Measurements from ENCODE around the gene UBE3B.

Gene UBE3B

GRCh38 chr12:109451400-109451799 is 26.0 kb upstream of the UBE3B start:
- H3K27me3 ChIP-seq (ENCODE audit: insufficient read depth, low read length, poor library complexity) = no peaks in the 10 kb centered on the region
- no peak overlapping the region for H3K9ac ChIP-seq (ENCODE audit: low read length)
- H3K79me2 ChIP-seq (ENCODE audit: control insufficient read depth, insufficient read depth, low read length) = peaks cover 2% of the 10 kb centered on the region
- H3K4me3 ChIP-seq (ENCODE audit: low read length) = no peak overlapping the region
- H3K18ac ChIP-seq (ENCODE audit: low read length) = no peak overlapping the region
- H2AK5ac ChIP-seq (ENCODE audit: low read length) = no peak overlapping the region
- H3K4me1 ChIP-seq (ENCODE audit: control insufficient read depth, low read depth, low read length) = no peaks in the 10 kb centered on the region
- H4K8ac ChIP-seq (ENCODE audit: low read depth, low read length) = no peak overlapping the region
- H2BK120ac ChIP-seq (ENCODE audit: low read depth, low read length) = no peak overlapping the region
- no peak overlapping the region for H3K27ac ChIP-seq (ENCODE audit: low read depth, low read length)
- no peak overlapping the region for H2BK5ac ChIP-seq (ENCODE audit: low read length)
- no peak for DNase-seq
- H3K23ac ChIP-seq (ENCODE audit: low read length) = no peak overlapping the region
- H3K79me1 ChIP-seq (ENCODE audit: low read length) = no peaks in the 10 kb centered on the region
- H2BK15ac ChIP-seq (replicated peaks; ENCODE audit: low read depth) = no peak overlapping the region
- no peak overlapping the region for H4K5ac ChIP-seq (ENCODE audit: low read length)
- no peak overlapping the region for H3K4me2 ChIP-seq (ENCODE audit: low read length)
- H3K4ac ChIP-seq (ENCODE audit: low read depth, low read length) = no peak overlapping the region
- H3K36me3 ChIP-seq (ENCODE audit: control insufficient read depth, insufficient read depth, low read length) = peaks cover 15% of the 10 kb centered on the region
- WGBS (ENCODE audit: extremely low coverage, insufficient coverage, low lambda C conversion rate) = no CpG with 5 or more reads among the region's 23 CpGs
- no peak overlapping the region for H3K56ac ChIP-seq (ENCODE audit: low read length)

- no peak overlapping the region for H3K4me2 ChIP-seq (ENCODE audit: low read length)
- H3K79me1 ChIP-seq (ENCODE audit: low read length) = peaks cover 2% of the 10 kb centered on the region
- H3K56ac ChIP-seq (ENCODE audit: low read length) = no peak overlapping the region
- H3K79me2 ChIP-seq (ENCODE audit: control insufficient read depth, insufficient read depth, low read length) = peaks cover 3% of the 10 kb centered on the region
- DNase-seq = no peak
- no peak overlapping the region for H2BK5ac ChIP-seq (ENCODE audit: low read length)
- H3K27me3 ChIP-seq (ENCODE audit: insufficient read depth, low read length, poor library complexity) = no peaks in the 10 kb centered on the region
- no peak overlapping the region for H2BK120ac ChIP-seq (ENCODE audit: low read depth, low read length)
- no peak overlapping the region for H2BK15ac ChIP-seq (replicated peaks; ENCODE audit: low read depth)
- H3K27ac ChIP-seq (ENCODE audit: low read depth, low read length) = no peak overlapping the region
- no peak overlapping the region for H3K4me3 ChIP-seq (ENCODE audit: low read length)
- no peaks in the 10 kb centered on the region for H3K4me1 ChIP-seq (ENCODE audit: control insufficient read depth, low read depth, low read length)
- H3K36me3 ChIP-seq (ENCODE audit: control insufficient read depth, insufficient read depth, low read length) = peaks cover 16% of the 10 kb centered on the region
- H3K4ac ChIP-seq (ENCODE audit: low read depth, low read length) = no peak overlapping the region
- no peak overlapping the region for H3K9ac ChIP-seq (ENCODE audit: low read length)
- H3K23ac ChIP-seq (ENCODE audit: low read length) = no peak overlapping the region
- no peak overlapping the region for H4K8ac ChIP-seq (ENCODE audit: low read depth, low read length)
- no peak overlapping the region for H2AK5ac ChIP-seq (ENCODE audit: low read length)
- no CpG with 5 or more reads among the region's 2 CpGs for WGBS (ENCODE audit: extremely low coverage, insufficient coverage, low lambda C conversion rate)
- no peak overlapping the region for H3K18ac ChIP-seq (ENCODE audit: low read length)
- no peak overlapping the region for H4K5ac ChIP-seq (ENCODE audit: low read length)
Measured at GRCh38 chr12:109452489-109452888, 24.9 kb upstream of the UBE3B start.

- peaks cover 15% of the 10 kb centered on the region for H3K79me2 ChIP-seq (ENCODE audit: control insufficient read depth, insufficient read depth, low read length)
- H3K9ac ChIP-seq (ENCODE audit: low read length) = no peak overlapping the region
- H3K27me3 ChIP-seq (ENCODE audit: insufficient read depth, low read length, poor library complexity) = no peaks in the 10 kb centered on the region
- peaks cover 20% of the 10 kb centered on the region for H3K36me3 ChIP-seq (ENCODE audit: control insufficient read depth, insufficient read depth, low read length)
- H2BK120ac ChIP-seq (ENCODE audit: low read depth, low read length) = no peak overlapping the region
- H3K4me3 ChIP-seq (ENCODE audit: low read length) = no peak overlapping the region
- no peak overlapping the region for H2AK5ac ChIP-seq (ENCODE audit: low read length)
- H4K8ac ChIP-seq (ENCODE audit: low read depth, low read length) = no peak overlapping the region
- no peak overlapping the region for H3K23ac ChIP-seq (ENCODE audit: low read length)
- no peak for DNase-seq
- no peak overlapping the region for H3K56ac ChIP-seq (ENCODE audit: low read length)
- peaks cover 12% of the 10 kb centered on the region for H3K79me1 ChIP-seq (ENCODE audit: low read length)
- H3K4me2 ChIP-seq (ENCODE audit: low read length) = no peak overlapping the region
- no peak overlapping the region for H2BK5ac ChIP-seq (ENCODE audit: low read length)
- H4K5ac ChIP-seq (ENCODE audit: low read length) = no peak overlapping the region
- no peak overlapping the region for H3K18ac ChIP-seq (ENCODE audit: low read length)
- H3K4me1 ChIP-seq (ENCODE audit: control insufficient read depth, low read depth, low read length) = peaks cover 13% of the 10 kb centered on the region
- H3K4ac ChIP-seq (ENCODE audit: low read depth, low read length) = no peak overlapping the region
- WGBS (ENCODE audit: extremely low coverage, insufficient coverage, low lambda C conversion rate) = no CpG with 5 or more reads among the region's 1 CpG
- no peak overlapping the region for H2BK15ac ChIP-seq (replicated peaks; ENCODE audit: low read depth)
- H3K27ac ChIP-seq (ENCODE audit: low read depth, low read length) = no peak overlapping the region
Measured at GRCh38 chr12:109455706-109456105, 21.7 kb upstream of the UBE3B start.

DNA sequence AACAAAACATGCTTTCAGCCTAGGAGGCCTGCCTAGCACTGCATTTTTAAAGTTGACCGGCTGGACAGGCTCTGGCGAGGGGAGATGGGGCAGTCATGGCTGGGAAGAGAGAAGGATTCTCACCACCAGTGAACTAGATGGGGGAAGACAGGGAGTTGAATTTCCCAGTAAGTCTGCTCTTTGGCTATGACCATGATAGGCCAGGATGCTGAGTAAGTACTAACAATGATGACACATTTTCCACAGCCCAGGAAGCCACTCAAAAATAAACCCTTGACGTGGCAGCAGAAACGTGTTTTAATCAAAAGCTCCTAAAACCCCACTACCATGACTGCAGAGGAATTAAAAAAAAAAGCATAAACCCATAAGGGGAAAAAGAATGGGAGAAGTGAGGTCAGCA is 19.3 kb upstream of the UBE3B start:
- Histone ChIP-seq H3K36me3 (ENCODE audit: control insufficient read depth, insufficient read depth, low read length) (peaks cover 18% of the 10 kb centered on the region), H2AK5ac (ENCODE audit: low read length) (no peak overlapping the region), H3K18ac (ENCODE audit: low read length) (no peak overlapping the region), H3K4me1 (ENCODE audit: control insufficient read depth, low read depth, low read length) (peaks cover 24% of the 10 kb centered on the region), H3K27ac (ENCODE audit: low read depth, low read length) (no peak overlapping the region), H3K9ac (ENCODE audit: low read length) (no peak overlapping the region), H3K79me2 (ENCODE audit: control insufficient read depth, insufficient read depth, low read length) (peaks cover 36% of the 10 kb centered on the region), H3K56ac (ENCODE audit: low read length) (peak overlapping the region; percentile 25), H3K27me3 (ENCODE audit: insufficient read depth, low read length, poor library complexity) (no peaks in the 10 kb centered on the region), H2BK5ac (ENCODE audit: low read length) (no peak overlapping the region), H2BK120ac (ENCODE audit: low read depth, low read length) (no peak overlapping the region), H2BK15ac (replicated peaks; ENCODE audit: low read depth) (no peak overlapping the region), H3K4me3 (ENCODE audit: low read length) (no peak overlapping the region), H3K4ac (ENCODE audit: low read depth, low read length) (no peak overlapping the region), H3K4me2 (ENCODE audit: low read length) (no peak overlapping the region), H3K23ac (ENCODE audit: low read length) (no peak overlapping the region), H4K8ac (ENCODE audit: low read depth, low read length) (no peak overlapping the region), H3K79me1 (ENCODE audit: low read length) (peaks cover 25% of the 10 kb centered on the region), H4K5ac (ENCODE audit: low read length) (no peak overlapping the region)
- no peak for DNase-seq
- no CpG with 5 or more reads among the region's 4 CpGs for WGBS (ENCODE audit: extremely low coverage, insufficient coverage, low lambda C conversion rate)

DNA sequence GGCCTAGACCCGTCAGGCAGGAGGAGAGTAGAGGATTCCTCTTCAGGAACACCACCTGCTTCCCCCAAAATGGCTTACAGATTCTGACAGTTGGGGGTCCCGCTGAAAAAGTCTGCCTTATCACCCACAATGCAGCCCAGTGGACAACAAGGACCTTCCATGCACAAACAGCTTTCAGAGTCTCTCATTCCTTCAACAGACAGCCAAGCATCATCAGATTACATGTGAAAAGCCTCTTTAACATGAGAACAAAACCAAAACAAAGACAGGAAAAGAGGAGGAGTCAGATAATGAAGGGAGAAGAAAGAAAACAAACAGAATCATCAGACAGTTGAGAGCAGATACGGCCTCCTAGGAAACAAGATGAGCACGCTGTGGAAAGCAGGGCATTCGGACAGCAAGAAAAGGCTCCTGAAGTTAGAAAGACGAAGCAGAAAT is 18.6 kb upstream of the UBE3B start:
- Histone ChIP-seq H2BK5ac (ENCODE audit: low read length) (no peak overlapping the region), H3K18ac (ENCODE audit: low read length) (no peak overlapping the region), H3K79me1 (ENCODE audit: low read length) (peaks cover 26% of the 10 kb centered on the region), H3K27ac (ENCODE audit: low read depth, low read length) (no peak overlapping the region), H3K56ac (ENCODE audit: low read length) (no peak overlapping the region), H3K4ac (ENCODE audit: low read depth, low read length) (no peak overlapping the region), H3K4me3 (ENCODE audit: low read length) (no peak overlapping the region), H3K4me2 (ENCODE audit: low read length) (no peak overlapping the region), H2BK120ac (ENCODE audit: low read depth, low read length) (no peak overlapping the region), H4K8ac (ENCODE audit: low read depth, low read length) (no peak overlapping the region), H4K5ac (ENCODE audit: low read length) (no peak overlapping the region), H3K27me3 (ENCODE audit: insufficient read depth, low read length, poor library complexity) (no peaks in the 10 kb centered on the region), H3K79me2 (ENCODE audit: control insufficient read depth, insufficient read depth, low read length) (peaks cover 36% of the 10 kb centered on the region), H3K4me1 (ENCODE audit: control insufficient read depth, low read depth, low read length) (peaks cover 30% of the 10 kb centered on the region), H3K36me3 (ENCODE audit: control insufficient read depth, insufficient read depth, low read length) (peaks cover 18% of the 10 kb centered on the region), H3K9ac (ENCODE audit: low read length) (no peak overlapping the region), H2AK5ac (ENCODE audit: low read length) (no peak overlapping the region), H3K23ac (ENCODE audit: low read length) (no peak overlapping the region), H2BK15ac (replicated peaks; ENCODE audit: low read depth) (no peak overlapping the region)
- no CpG with 5 or more reads among the region's 6 CpGs for WGBS (ENCODE audit: extremely low coverage, insufficient coverage, low lambda C conversion rate)
- DNase-seq = peak; percentile 66

DNA sequence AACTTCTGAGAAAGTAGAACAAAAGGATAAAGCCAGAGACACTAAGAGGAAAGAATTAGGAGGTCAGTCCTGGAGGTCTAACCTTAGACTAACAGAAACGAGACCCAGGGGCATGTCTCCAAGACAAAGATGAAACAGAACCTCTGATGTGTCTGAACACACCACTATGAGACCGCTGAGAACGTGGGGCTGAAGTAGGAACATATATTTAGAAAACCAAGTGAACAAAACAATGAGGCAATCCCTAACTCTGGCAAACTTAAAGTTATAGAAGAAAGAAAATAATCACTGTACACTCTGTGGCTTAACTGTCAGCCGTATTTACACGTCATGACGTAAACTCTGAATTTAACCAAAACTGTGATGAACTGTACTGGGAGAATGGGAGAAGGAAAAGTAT is 18.2 kb upstream of the UBE3B start:
- H3K18ac ChIP-seq (ENCODE audit: low read length) = no peak overlapping the region
- no peak overlapping the region for H2BK120ac ChIP-seq (ENCODE audit: low read depth, low read length)
- H3K4me2 ChIP-seq (ENCODE audit: low read length) = no peak overlapping the region
- DNase-seq = no peak
- H3K23ac ChIP-seq (ENCODE audit: low read length) = no peak overlapping the region
- no peak overlapping the region for H3K4me3 ChIP-seq (ENCODE audit: low read length)
- H2BK15ac ChIP-seq (replicated peaks; ENCODE audit: low read depth) = no peak overlapping the region
- no peaks in the 10 kb centered on the region for H3K27me3 ChIP-seq (ENCODE audit: insufficient read depth, low read length, poor library complexity)
- H4K5ac ChIP-seq (ENCODE audit: low read length) = no peak overlapping the region
- no peak overlapping the region for H2AK5ac ChIP-seq (ENCODE audit: low read length)
- no peak overlapping the region for H4K8ac ChIP-seq (ENCODE audit: low read depth, low read length)
- H3K9ac ChIP-seq (ENCODE audit: low read length) = peak overlapping the region; percentile 10
- no peak overlapping the region for H3K4ac ChIP-seq (ENCODE audit: low read depth, low read length)
- peak overlapping the region; percentile 17 for H3K56ac ChIP-seq (ENCODE audit: low read length)
- H3K36me3 ChIP-seq (ENCODE audit: control insufficient read depth, insufficient read depth, low read length) = peaks cover 16% of the 10 kb centered on the region
- WGBS (ENCODE audit: extremely low coverage, insufficient coverage, low lambda C conversion rate) = no CpG with 5 or more reads among the region's 6 CpGs
- peaks cover 38% of the 10 kb centered on the region for H3K79me2 ChIP-seq (ENCODE audit: control insufficient read depth, insufficient read depth, low read length)
- no peak overlapping the region for H2BK5ac ChIP-seq (ENCODE audit: low read length)
- H3K4me1 ChIP-seq (ENCODE audit: control insufficient read depth, low read depth, low read length) = peaks cover 34% of the 10 kb centered on the region
- H3K27ac ChIP-seq (ENCODE audit: low read depth, low read length) = no peak overlapping the region
- H3K79me1 ChIP-seq (ENCODE audit: low read length) = peaks cover 26% of the 10 kb centered on the region
